ENCODE measurements around the gene RAD51.
A peak's percentile ranks its signal among the peaks of the same experiment; 100 is the strongest.

DNA sequence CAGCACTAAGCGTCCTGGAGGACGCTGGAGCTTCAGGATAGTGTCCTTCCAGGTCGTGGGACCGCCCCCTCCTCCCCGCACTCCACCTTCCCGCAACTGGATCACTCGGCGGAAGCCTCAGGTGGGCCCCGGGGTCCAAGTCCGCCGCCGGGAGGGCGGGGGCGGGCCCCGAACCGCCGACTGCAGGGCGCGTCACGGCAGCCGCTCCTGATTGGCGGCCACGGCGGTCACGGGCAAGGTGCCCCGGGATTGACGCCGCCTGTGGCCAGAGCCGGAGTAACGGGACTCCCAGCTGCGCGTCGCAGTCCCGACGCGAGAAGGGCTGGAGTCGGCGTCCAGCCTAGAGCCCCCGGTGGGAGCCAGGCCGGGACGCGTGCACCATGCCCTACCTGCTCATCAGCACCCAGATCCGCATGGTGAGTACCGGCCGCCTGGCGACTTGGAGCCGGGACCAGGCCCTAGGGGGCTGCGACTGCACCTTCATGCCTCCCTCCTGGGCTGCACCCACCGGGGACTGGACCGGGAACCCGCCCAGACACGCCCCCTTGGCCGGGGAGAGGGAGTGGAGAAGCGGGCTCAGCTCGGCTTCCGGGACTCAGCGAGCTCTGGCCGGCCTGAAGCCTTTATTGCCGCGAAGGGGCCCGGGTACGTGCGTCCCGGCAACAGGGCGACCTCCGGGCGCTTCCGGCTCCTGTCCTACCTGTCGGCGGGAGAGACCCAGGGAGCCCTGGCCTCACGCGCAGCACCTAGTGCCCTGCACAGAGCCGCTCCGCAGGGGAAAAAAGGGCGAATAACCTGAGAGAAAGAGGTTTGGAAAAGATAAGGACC lies 69.0 kb downstream of the RAD51 start, which contains the start of gene GCHFR:
- TF ChIP-seq, protein P1, sequence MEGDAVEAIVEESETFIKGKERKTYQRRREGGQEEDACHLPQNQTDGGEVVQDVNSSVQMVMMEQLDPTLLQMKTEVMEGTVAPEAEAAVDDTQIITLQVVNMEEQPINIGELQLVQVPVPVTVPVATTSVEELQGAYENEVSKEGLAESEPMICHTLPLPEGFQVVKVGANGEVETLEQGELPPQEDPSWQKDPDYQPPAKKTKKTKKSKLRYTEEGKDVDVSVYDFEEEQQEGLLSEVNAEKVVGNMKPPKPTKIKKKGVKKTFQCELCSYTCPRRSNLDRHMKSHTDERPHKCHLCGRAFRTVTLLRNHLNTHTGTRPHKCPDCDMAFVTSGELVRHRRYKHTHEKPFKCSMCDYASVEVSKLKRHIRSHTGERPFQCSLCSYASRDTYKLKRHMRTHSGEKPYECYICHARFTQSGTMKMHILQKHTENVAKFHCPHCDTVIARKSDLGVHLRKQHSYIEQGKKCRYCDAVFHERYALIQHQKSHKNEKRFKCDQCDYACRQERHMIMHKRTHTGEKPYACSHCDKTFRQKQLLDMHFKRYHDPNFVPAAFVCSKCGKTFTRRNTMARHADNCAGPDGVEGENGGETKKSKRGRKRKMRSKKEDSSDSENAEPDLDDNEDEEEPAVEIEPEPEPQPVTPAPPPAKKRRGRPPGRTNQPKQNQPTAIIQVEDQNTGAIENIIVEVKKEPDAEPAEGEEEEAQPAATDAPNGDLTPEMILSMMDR (conservative IDR thresholded peaks at IDR 0.05 in 1 of 2, IDR thresholded peaks at IDR 0.05 in 1 of 2; ENCODE audit: low read depth in 1 of 2, low read length in 2 of 2): peak; percentile 19
- TF ChIP-seq EZH2 (IDR thresholded peaks at IDR 0.05; ENCODE audit: low read length, missing control alignments): no peak
